ENCODE results near the gene RNF224. TPM values are rescaled to one million over a fixed set of nuclear protein-coding genes. Genes with fewer than 3 reads are reported as not detected.
A peak's percentile ranks its signal among the peaks of the same experiment; 100 is the strongest.

RNF224 gene
- total RNA-seq, 1 donor, result 0.09 TPM

GRCh38 chr9:137219757-137220316, 7.5 kb upstream of the RNF224 start:
- no peak overlapping the region for H3K4me3 ChIP-seq (ENCODE audit: low read depth, low read length)
- no peak for DNase-seq (ENCODE audit: low read depth)
- TF ChIP-seq CTCF (IDR thresholded peaks at IDR 0.05; ENCODE audit: insufficient read depth, low read length), result no peak

GRCh38 chr9:137220317-137221094, 6.8 kb upstream of the RNF224 start:
- no peak overlapping the region for H3K4me3 ChIP-seq (ENCODE audit: low read depth, low read length)
- DNase-seq (ENCODE audit: low read depth), result no peak
- TF ChIP-seq CTCF (IDR thresholded peaks at IDR 0.05; ENCODE audit: insufficient read depth, low read length), result no peak

GRCh38 chr9:137221095-137221505, 6.2 kb upstream of the RNF224 start:
- no peak overlapping the region for H3K4me3 ChIP-seq (ENCODE audit: low read depth, low read length)
- no peak for TF ChIP-seq CTCF (IDR thresholded peaks at IDR 0.05; ENCODE audit: insufficient read depth, low read length)
- DNase-seq (ENCODE audit: low read depth), result no peak

- no peak for TF ChIP-seq CTCF (IDR thresholded peaks at IDR 0.05; ENCODE audit: insufficient read depth, low read length)
- peak overlapping the region; percentile 14 for H3K4me3 ChIP-seq (ENCODE audit: low read depth, low read length)
- DNase-seq (ENCODE audit: low read depth), result no peak
Measured at GRCh38 chr9:137221506-137222111, 5.7 kb upstream of the RNF224 start.

GRCh38 chr9:137222190-137223077, 4.9 kb upstream of the RNF224 start, which contains the start of gene RNF208:
Gene RNF208, minus strand, starts transcription at chr9:137222240. Its CDS starts 1,028 bp downstream, at chr9:137221212.
- H3K4me3 ChIP-seq (ENCODE audit: low read depth, low read length), result peak within 1 kb of the TSS; percentile 58
- TF ChIP-seq CTCF (IDR thresholded peaks at IDR 0.05; ENCODE audit: insufficient read depth, low read length), result no peak
- DNase-seq (ENCODE audit: low read depth), result no peak

Data from fibroblast of the aortic adventitia (primary cell).